ENCODE measurements around the gene CCDC71.

Gene CCDC71

GRCh38 chr3:49166752-49167556 is 823 bp upstream of the CCDC71 start:
- no peak for TF ChIP-seq CTCF (conservative IDR thresholded peaks at IDR 0.05)
- H3K27ac ChIP-seq: peak overlapping the region; percentile 82; the same call in 1 of the 2 replicates

GRCh38 chr3:49164983-49165720 is 979 bp downstream of the CCDC71 start:
- H3K27ac ChIP-seq: peak overlapping the region; percentile 82
- TF ChIP-seq CTCF (conservative IDR thresholded peaks at IDR 0.05): no peak

GRCh38 chr3:49163609-49164008 is 2.5 kb downstream of the CCDC71 start:
- TF ChIP-seq CTCF (conservative IDR thresholded peaks at IDR 0.05): no peak
- H3K27ac ChIP-seq: no peak overlapping the region

- no peak overlapping the region for H3K27ac ChIP-seq
- TF ChIP-seq CTCF (conservative IDR thresholded peaks at IDR 0.05): no peak
Observed at GRCh38 chr3:49162751-49163419, 3.2 kb downstream of the CCDC71 start.

GRCh38 chr3:49161808-49162530 is 4.2 kb downstream of the CCDC71 start:
- TF ChIP-seq CTCF (conservative IDR thresholded peaks at IDR 0.05): no peak
- H3K27ac ChIP-seq: no peak overlapping the region

- no peak for TF ChIP-seq CTCF (conservative IDR thresholded peaks at IDR 0.05)
- H3K27ac ChIP-seq: no peak overlapping the region
Observed at GRCh38 chr3:49161197-49161596, 4.9 kb downstream of the CCDC71 start.

Data from VCaP (cell line).